Nephron progenitor cell (in vitro differentiated cells): ENCODE measurements around the gene WARS2.
A peak's percentile ranks its signal among the peaks of the same experiment; 100 is the strongest.

Experiments used
- DNase-seq: peaks from one replicate; pipeline ENCODE4 v3.0.0; 2021
- H3K27ac Mint-ChIP-seq: 2 replicates; pipeline ENCODE4 v1.8.0; 2021; ENCODE audit warnings: mild to moderate bottlenecking, moderate library complexity, mixed read lengths
- H3K27me3 Mint-ChIP-seq: 2 replicates; pipeline ENCODE4 v1.8.0; 2021; ENCODE audit warnings: mild to moderate bottlenecking, low read depth, mixed read lengths; ENCODE audit not compliant: poor library complexity
- H3K36me3 Mint-ChIP-seq: 2 replicates; pipeline ENCODE4 v1.8.0; 2021; ENCODE audit warnings: low read depth, mixed read lengths
- H3K4me1 Mint-ChIP-seq: 2 replicates; pipeline ENCODE4 v1.8.0; 2021; ENCODE audit warnings: mixed read lengths
- H3K4me3 Mint-ChIP-seq: 2 replicates; pipeline ENCODE4 v1.8.0; 2021; ENCODE audit warnings: mild to moderate bottlenecking, moderate library complexity, mixed read lengths
- H3K9me3 Mint-ChIP-seq: 2 replicates; pipeline ENCODE4 v1.8.0; 2021; ENCODE audit warnings: mild to moderate bottlenecking, moderate library complexity, mixed read lengths
- CTCF ChIP-seq: fragments of 200-600 bp; sonication (generic); IDR thresholded peaks from 2 replicates; pipeline ENCODE4 v1.5.0; 2021; ENCODE audit warnings: antibody characterized with exemption

WARS2 gene

GRCh38 chr1:118985640-118986554 lies 154.6 kb downstream of the WARS2 start:
- peaks cover 10% of the 10 kb centered on the region for H3K36me3 Mint-ChIP-seq
- TF ChIP-seq CTCF: no peak
- peaks cover 75% of the 10 kb centered on the region for H3K4me1 Mint-ChIP-seq
- peak overlapping the region; percentile 83 for H3K4me3 Mint-ChIP-seq
- H3K27me3 Mint-ChIP-seq: peaks cover 100% of the 10 kb centered on the region
- no peak for DNase-seq
- no peak overlapping the region for H3K27ac Mint-ChIP-seq
- H3K9me3 Mint-ChIP-seq: peaks cover 18% of the 10 kb centered on the region

GRCh38 chr1:118984722-118985639 lies 155.5 kb downstream of the WARS2 start:
- peaks cover 74% of the 10 kb centered on the region for H3K4me1 Mint-ChIP-seq
- TF ChIP-seq CTCF: no peak
- no peak for DNase-seq
- H3K9me3 Mint-ChIP-seq: peaks cover 18% of the 10 kb centered on the region
- H3K27ac Mint-ChIP-seq: no peak overlapping the region
- peaks cover 100% of the 10 kb centered on the region for H3K27me3 Mint-ChIP-seq
- H3K4me3 Mint-ChIP-seq: peak overlapping the region; percentile 83
- H3K36me3 Mint-ChIP-seq: peaks cover 10% of the 10 kb centered on the region

GRCh38 chr1:118984086-118984721 lies 156.2 kb downstream of the WARS2 start:
- DNase-seq: peak; percentile 51
- no peak for TF ChIP-seq CTCF
- H3K27ac Mint-ChIP-seq: no peak overlapping the region
- H3K36me3 Mint-ChIP-seq: peaks cover 10% of the 10 kb centered on the region
- H3K4me3 Mint-ChIP-seq: peak overlapping the region; percentile 83
- peaks cover 18% of the 10 kb centered on the region for H3K9me3 Mint-ChIP-seq
- H3K27me3 Mint-ChIP-seq: peaks cover 100% of the 10 kb centered on the region
- H3K4me1 Mint-ChIP-seq: peaks cover 74% of the 10 kb centered on the region

GRCh38 chr1:118983558-118984041 lies 156.9 kb downstream of the WARS2 start:
- peaks cover 100% of the 10 kb centered on the region for H3K27me3 Mint-ChIP-seq
- peaks cover 10% of the 10 kb centered on the region for H3K36me3 Mint-ChIP-seq
- TF ChIP-seq CTCF: no peak
- H3K27ac Mint-ChIP-seq: no peak overlapping the region
- peak overlapping the region; percentile 42 for H3K4me3 Mint-ChIP-seq
- DNase-seq: no peak
- H3K4me1 Mint-ChIP-seq: peaks cover 72% of the 10 kb centered on the region
- H3K9me3 Mint-ChIP-seq: peaks cover 18% of the 10 kb centered on the region

GRCh38 chr1:118982821-118983557 lies 157.5 kb downstream of the WARS2 start:
- peaks cover 18% of the 10 kb centered on the region for H3K9me3 Mint-ChIP-seq
- DNase-seq: no peak
- H3K4me1 Mint-ChIP-seq: peaks cover 72% of the 10 kb centered on the region
- no peak for TF ChIP-seq CTCF
- peaks cover 98% of the 10 kb centered on the region for H3K27me3 Mint-ChIP-seq
- no peak overlapping the region for H3K27ac Mint-ChIP-seq
- H3K36me3 Mint-ChIP-seq: peaks cover 10% of the 10 kb centered on the region
- peak overlapping the region; percentile 42 for H3K4me3 Mint-ChIP-seq
